Measurements from ENCODE around the gene C7orf33.

GRCh38 chr7:148545932-148546331, 44.6 kb upstream of the C7orf33 start:
- TF ChIP-seq CTCF (IDR thresholded peaks at IDR 0.05) (no peak), POLR2AphosphoS5 (IDR thresholded peaks at IDR 0.05; ENCODE audit: low read depth, low read length) (no peak), TCF7L2 (IDR thresholded peaks at IDR 0.05; ENCODE audit: low read depth, low read length) (no peak), REST (IDR thresholded peaks at IDR 0.05; ENCODE audit: insufficient read depth in 1 of 2, low read depth in 2 of 2, low read length in 1 of 2) (no peak)

Measured in Panc1 (cell line).